IPS-20b (cell line): ENCODE measurements around the gene POC1A.

Source experiments
- H3K27ac ChIP-seq: one replicate; pipeline ENCODE4 v1.5.1; 2013; ENCODE audit warnings: low read length
- H3K27me3 ChIP-seq: 2 replicates; pipeline ENCODE4 v1.6.1; 2013; ENCODE audit warnings: mild to moderate bottlenecking, low read length, inconsistent platforms; ENCODE audit not compliant: insufficient read depth
- H3K36me3 ChIP-seq: 2 replicates; pipeline ENCODE4 v1.6.1; 2013; ENCODE audit warnings: low read depth, mild to moderate bottlenecking, inconsistent platforms, low read length, moderate library complexity; ENCODE audit not compliant: insufficient read depth
- H3K4me1 ChIP-seq: 2 replicates; pipeline ENCODE4 v1.6.1; 2013; ENCODE audit warnings: mild to moderate bottlenecking, control low read depth, inconsistent platforms, low read length, moderate library complexity; ENCODE audit not compliant: insufficient read depth
- H3K4me3 ChIP-seq: 2 replicates; pipeline ENCODE4 v1.5.1; 2013; ENCODE audit warnings: mild to moderate bottlenecking, low read length, inconsistent platforms
- H3K9ac ChIP-seq: 2 replicates; pipeline ENCODE4 v1.6.1; 2013; ENCODE audit warnings: low read depth, mild to moderate bottlenecking, inconsistent platforms, low read length, moderate library complexity
- H3K9me3 ChIP-seq: 2 replicates; pipeline ENCODE4 v1.6.1; 2013; ENCODE audit warnings: mild to moderate bottlenecking, low read depth, low read length, inconsistent platforms; ENCODE audit not compliant: insufficient read depth

Gene POC1A

GRCh38 chr3:52086461-52086860, 67.8 kb downstream of the POC1A start:
- Histone ChIP-seq H3K4me3 (no peak overlapping the region), H3K4me1 (no peaks in the 10 kb centered on the region), H3K36me3 (no peaks in the 10 kb centered on the region), H3K9me3 (no peaks in the 10 kb centered on the region), H3K9ac (no peak overlapping the region), H3K27ac (no peak overlapping the region), H3K27me3 (no peaks in the 10 kb centered on the region)

DNA sequence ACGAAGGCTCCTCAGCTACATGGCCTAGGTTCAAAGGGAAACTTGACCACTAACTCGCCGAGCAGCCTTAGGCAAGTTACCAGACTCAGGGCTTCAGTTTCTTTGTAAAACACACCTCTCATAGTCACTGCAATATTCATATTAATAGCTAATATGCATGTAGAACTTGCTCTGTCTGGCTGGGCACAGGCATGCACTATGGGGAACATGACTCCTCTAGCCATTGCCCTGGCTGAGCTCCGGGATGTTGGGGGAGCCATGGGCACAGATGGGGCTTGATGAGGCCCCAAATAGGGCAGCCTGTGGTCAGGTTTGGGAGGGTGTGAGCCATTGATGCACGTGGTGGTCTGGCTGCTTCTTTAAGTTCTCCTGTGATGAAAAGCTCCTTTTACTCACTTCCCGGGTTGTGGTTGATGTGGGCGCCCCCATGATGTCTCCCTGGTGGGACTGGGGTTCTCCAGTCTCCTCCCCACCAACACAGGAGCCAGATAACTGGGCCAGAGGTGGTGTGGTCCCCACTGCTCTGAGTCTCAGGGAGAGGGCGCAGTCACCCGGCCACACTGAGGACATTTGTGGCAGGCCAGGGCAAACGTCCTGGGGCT, 68.4 kb downstream of the POC1A start:
- H3K9me3 ChIP-seq: no peaks in the 10 kb centered on the region
- no peak overlapping the region for H3K4me3 ChIP-seq
- no peaks in the 10 kb centered on the region for H3K4me1 ChIP-seq
- H3K36me3 ChIP-seq: no peaks in the 10 kb centered on the region
- H3K9ac ChIP-seq: no peak overlapping the region
- H3K27me3 ChIP-seq: no peaks in the 10 kb centered on the region
- H3K27ac ChIP-seq: no peak overlapping the region

DNA sequence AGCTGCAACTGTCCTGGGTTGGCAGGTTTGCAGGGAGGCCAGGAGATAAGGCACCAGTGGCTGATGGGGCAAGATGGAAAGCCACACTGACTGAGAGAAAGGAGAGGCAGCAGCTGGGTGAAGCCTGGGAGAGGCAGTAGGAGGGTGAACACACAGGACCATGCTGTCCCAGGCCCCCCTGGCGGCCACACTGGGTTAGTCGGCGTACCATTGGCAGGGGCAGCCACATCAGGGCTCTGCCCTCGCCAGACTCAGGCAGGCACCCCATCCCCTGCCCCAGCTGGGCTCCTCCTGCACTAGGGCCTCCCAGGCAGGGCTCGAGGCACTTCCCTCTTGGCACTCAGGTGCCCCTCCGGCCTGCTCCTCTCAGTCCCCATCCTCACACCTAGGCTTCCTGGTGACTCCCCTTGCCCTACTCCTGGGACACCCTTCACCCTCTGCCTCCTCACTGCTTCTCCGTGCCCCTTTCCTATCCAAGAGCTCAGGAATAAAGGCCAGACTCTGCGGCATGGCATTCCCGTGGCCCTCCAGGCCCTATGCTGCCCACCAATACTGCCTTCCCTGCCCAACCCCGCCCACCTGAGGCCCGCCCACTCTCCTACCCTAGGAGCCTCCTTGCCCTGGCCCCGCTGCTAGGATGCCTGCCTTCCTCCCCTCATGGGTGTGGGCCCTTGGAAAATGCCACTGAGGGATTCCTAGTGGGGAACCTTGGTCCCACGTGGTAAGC, 69.1 kb downstream of the POC1A start:
- Histone ChIP-seq H3K36me3 (no peaks in the 10 kb centered on the region), H3K9ac (no peak overlapping the region), H3K4me3 (no peak overlapping the region), H3K4me1 (no peaks in the 10 kb centered on the region), H3K27ac (no peak overlapping the region), H3K27me3 (no peaks in the 10 kb centered on the region), H3K9me3 (no peaks in the 10 kb centered on the region)

DNA sequence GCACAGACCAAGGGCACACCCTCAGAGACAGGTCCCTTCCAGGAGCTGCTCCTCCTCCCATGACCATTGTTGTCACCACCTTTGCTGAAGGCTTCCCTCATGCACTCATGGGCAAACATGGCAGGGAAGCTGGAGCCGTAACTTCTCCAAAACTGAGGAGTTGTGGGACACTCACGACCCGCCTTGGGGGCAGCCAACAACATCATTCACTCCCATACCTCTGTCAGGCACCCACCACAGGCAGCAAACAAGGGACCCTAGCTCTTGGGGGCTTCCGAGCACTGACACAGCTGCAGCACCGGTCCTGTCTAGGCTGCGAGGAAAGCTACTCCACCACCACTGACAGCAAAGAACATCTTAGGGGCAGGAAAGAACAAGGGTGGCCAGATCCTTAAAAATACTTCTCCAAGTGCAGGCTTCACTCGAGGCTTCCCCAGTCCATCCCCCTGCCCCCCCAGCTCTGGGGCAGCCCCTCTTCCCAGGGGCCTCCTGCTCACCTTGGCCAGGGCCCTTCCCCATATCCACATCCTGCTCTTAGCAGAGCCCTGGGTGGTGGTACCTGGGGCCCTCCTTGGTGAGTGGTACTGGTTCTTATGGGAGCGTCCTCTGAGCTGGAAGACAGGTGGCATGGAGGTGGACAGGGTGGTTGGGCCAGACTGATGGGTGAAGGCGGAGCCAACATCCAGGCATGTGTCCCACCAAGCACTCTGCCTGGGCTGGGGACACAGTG, 69.8 kb downstream of the POC1A start:
- Histone ChIP-seq H3K27ac (no peak overlapping the region), H3K27me3 (no peaks in the 10 kb centered on the region), H3K9me3 (no peaks in the 10 kb centered on the region), H3K9ac (no peak overlapping the region), H3K36me3 (no peaks in the 10 kb centered on the region), H3K4me3 (no peak overlapping the region), H3K4me1 (no peaks in the 10 kb centered on the region)

DNA sequence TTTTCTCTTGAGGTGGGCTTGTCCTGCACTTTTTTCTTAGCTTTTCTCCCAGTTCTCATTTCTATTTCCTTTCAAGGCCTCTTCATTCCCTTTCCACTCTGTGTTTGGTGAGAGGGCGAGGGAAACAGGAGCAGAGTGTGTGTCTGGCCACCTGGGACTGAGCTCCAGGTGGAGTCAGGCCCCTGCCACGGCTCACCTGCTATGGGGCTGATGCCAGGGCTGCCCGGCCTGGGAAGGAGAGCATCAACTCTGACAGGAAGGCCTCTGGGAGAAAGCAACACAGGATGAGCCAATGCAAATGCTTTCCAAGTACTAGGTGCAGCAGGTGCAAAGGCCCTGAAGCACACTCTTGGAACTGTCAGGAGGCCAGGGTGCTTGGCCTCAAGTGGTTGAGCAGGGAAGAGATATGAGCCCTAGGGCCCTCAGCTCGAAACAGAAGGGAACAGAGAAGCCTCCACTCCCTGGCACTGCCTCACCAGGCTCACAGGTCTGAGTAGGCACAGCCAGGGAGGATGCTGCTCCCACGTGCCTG, 70.6 kb downstream of the POC1A start:
- no peaks in the 10 kb centered on the region for H3K9me3 ChIP-seq
- no peaks in the 10 kb centered on the region for H3K4me1 ChIP-seq
- H3K36me3 ChIP-seq: no peaks in the 10 kb centered on the region
- H3K27me3 ChIP-seq: no peaks in the 10 kb centered on the region
- no peak overlapping the region for H3K9ac ChIP-seq
- no peak overlapping the region for H3K27ac ChIP-seq
- no peak overlapping the region for H3K4me3 ChIP-seq

GRCh38 chr3:52082951-52083350, 71.3 kb downstream of the POC1A start:
- Histone ChIP-seq H3K9ac (no peak overlapping the region), H3K27me3 (no peaks in the 10 kb centered on the region), H3K27ac (no peak overlapping the region), H3K4me3 (no peak overlapping the region), H3K9me3 (no peaks in the 10 kb centered on the region), H3K4me1 (no peaks in the 10 kb centered on the region), H3K36me3 (no peaks in the 10 kb centered on the region)

- H3K4me3 ChIP-seq: no peak overlapping the region
- H3K4me1 ChIP-seq: no peaks in the 10 kb centered on the region
- H3K27ac ChIP-seq: no peak overlapping the region
- no peaks in the 10 kb centered on the region for H3K36me3 ChIP-seq
- no peaks in the 10 kb centered on the region for H3K9me3 ChIP-seq
- H3K9ac ChIP-seq: no peak overlapping the region
- H3K27me3 ChIP-seq: no peaks in the 10 kb centered on the region
These were observed 73.1 kb downstream of the POC1A start for GRCh38 chr3:52080830-52081719.

DNA sequence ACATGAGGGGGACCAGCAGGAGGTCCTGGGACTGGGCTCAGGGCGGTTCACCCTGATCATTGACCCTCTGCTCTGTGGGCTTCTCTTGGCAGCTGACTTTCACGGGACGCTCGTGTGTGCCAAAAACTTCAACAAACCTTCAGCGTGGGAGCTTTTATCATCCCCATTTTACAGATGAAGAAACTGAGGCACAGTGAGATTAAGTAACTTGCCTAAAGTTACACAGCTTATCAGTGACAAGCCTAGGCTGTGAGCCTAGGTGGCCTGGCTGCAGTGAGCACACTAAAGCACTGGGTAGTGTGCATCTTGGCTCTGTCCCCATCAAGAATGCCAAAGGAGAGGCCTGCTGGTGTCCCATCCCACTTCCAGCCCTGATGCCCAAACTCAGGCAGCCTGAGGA, 74.3 kb downstream of the POC1A start:
- Histone ChIP-seq H3K27me3 (no peaks in the 10 kb centered on the region), H3K9me3 (no peaks in the 10 kb centered on the region), H3K36me3 (peaks cover 11% of the 10 kb centered on the region; the same call in 1 of the 2 replicates), H3K9ac (no peak overlapping the region), H3K27ac (no peak overlapping the region), H3K4me3 (no peak overlapping the region), H3K4me1 (no peaks in the 10 kb centered on the region)

DNA sequence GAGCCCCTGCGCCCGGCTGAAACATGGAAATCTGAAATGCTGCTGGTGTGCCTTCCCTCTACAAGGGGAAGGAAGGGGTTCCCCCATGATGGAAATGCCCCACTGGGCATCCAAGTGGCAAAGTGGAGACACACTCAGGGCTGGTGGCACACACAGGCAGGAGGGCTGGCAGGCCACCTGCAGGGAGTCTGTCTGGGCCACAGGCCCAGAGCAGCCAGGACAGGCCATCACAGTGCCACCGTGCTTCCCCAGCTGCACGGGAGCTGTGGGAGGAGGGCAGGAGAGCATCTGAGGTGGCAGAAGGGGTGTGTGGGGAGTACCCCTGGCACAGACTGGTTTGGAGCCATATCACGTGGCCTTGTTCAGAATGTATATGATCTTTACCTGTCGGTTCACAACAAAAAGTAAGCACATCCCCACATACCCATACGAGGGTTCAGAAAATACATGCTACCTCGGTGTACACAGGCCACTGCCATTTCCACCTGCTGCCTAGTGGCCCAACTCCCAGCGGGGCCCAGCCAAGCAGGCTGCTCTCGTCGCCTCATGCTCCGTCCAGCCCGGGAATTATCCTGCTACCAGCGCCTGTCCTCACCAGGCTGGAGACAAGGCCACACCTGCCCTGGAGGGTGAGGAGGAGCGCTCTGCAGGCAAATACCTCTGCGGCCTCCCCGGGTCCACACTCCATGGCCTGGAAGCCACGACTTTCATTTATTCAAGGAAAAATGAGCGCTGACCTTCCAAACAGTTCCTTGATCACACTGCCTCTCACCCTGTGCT, 75.3 kb downstream of the POC1A start:
- Histone ChIP-seq H3K9ac (no peak overlapping the region; the same call in 1 of the 2 replicates), H3K27me3 (no peaks in the 10 kb centered on the region), H3K4me3 (no peak overlapping the region), H3K27ac (no peak overlapping the region), H3K9me3 (no peaks in the 10 kb centered on the region), H3K36me3 (peaks cover 21% of the 10 kb centered on the region), H3K4me1 (no peaks in the 10 kb centered on the region)

GRCh38 chr3:52077925-52078324, 76.3 kb downstream of the POC1A start:
- Histone ChIP-seq H3K36me3 (peaks cover 26% of the 10 kb centered on the region), H3K4me1 (no peaks in the 10 kb centered on the region), H3K9ac (no peak overlapping the region), H3K27ac (no peak overlapping the region), H3K4me3 (no peak overlapping the region), H3K9me3 (no peaks in the 10 kb centered on the region), H3K27me3 (no peaks in the 10 kb centered on the region)
